Liver (tissue), 9 donors: ENCODE results near the gene SPAG17. TPM values are rescaled to one million over a fixed set of nuclear protein-coding genes. Genes with fewer than 3 reads are reported as not detected.

Source experiments
- DNase-seq: peaks from one replicate; pipeline ENCODE4 v3.0.0-alpha.2; 2017; ENCODE audit warnings: low spot score
- H3K27ac ChIP-seq, 2 donors: one replicate each; pipeline ENCODE4 v1.7.0; 2013; ENCODE audit warnings: inconsistent platforms in 2 of 2, low read length in 2 of 2, control low read depth in 1 of 2, low read depth in 1 of 2, mild to moderate bottlenecking in 1 of 2
- H3K27me3 ChIP-seq, 4 donors: one replicate each; pipeline versions ENCODE4 v1.6.1 to v1.7.0; 2013; ENCODE audit warnings: low read length in 3 of 4, inconsistent platforms in 1 of 4, mild to moderate bottlenecking in 1 of 4, moderate library complexity in 1 of 4; ENCODE audit not compliant: control insufficient read depth in 4 of 4, insufficient read depth in 4 of 4
- H3K36me3 ChIP-seq, 4 donors: one replicate each; pipeline versions ENCODE4 v1.6.1 to v1.7.0; 2013; ENCODE audit warnings: low read length in 3 of 4, mild to moderate bottlenecking in 3 of 4, low read depth in 1 of 4, moderate library complexity in 1 of 4; ENCODE audit not compliant: control insufficient read depth in 4 of 4, insufficient read depth in 3 of 4
- H3K4me1 ChIP-seq, 4 donors: one replicate each; pipeline versions ENCODE4 v1.6.1 to v1.7.0; 2013; ENCODE audit warnings: low read length in 3 of 4, mild to moderate bottlenecking in 3 of 4, moderate library complexity in 1 of 4; ENCODE audit not compliant: control insufficient read depth in 4 of 4, insufficient read depth in 4 of 4
- H3K4me3 ChIP-seq, 3 donors: one replicate each; pipeline versions ENCODE4 v1.6.1 to v1.7.0; 2013; ENCODE audit warnings: low read length in 3 of 3, control low read depth in 1 of 3, low read depth in 1 of 3, mild to moderate bottlenecking in 1 of 3
- H3K9ac ChIP-seq, 2 donors: one replicate each; pipeline ENCODE4 v1.7.0; 2013; ENCODE audit warnings: low read length in 2 of 2, mild to moderate bottlenecking in 2 of 2, moderate library complexity in 2 of 2, control low read depth in 1 of 2, low read depth in 1 of 2
- H3K9me3 ChIP-seq, 4 donors: one replicate each; pipeline versions ENCODE4 v1.6.1 to v1.7.0; 2013; ENCODE audit warnings: low read length in 3 of 4; ENCODE audit not compliant: control insufficient read depth in 4 of 4
- ATF3 ChIP-seq: IDR thresholded peaks from 2 replicates; pipeline ENCODE4 v1.6.1; 2016; ENCODE audit warnings: antibody characterized with exemption
- CTCF ChIP-seq: fragments of 150-350 bp; IDR thresholded peaks from 2 replicates; pipeline ENCODE4 v1.5.1; 2017; ENCODE audit warnings: improper control_type of control experiment, low read depth, low read length; ENCODE audit not compliant: missing input control
- EGR1 ChIP-seq, 2 donors: IDR thresholded peaks; 2 replicates each; pipeline ENCODE4 v1.6.1; 2016 to 2018; ENCODE audit warnings: antibody characterized with exemption in 2 of 2, low read depth in 2 of 2
- FOXA1 ChIP-seq: IDR thresholded peaks from 2 replicates; pipeline ENCODE4 v1.6.1; 2016; ENCODE audit warnings: antibody characterized with exemption
- FOXA2 ChIP-seq: IDR thresholded peaks from 2 replicates; pipeline ENCODE4 v1.6.1; 2016; ENCODE audit warnings: antibody characterized with exemption
- GABPA ChIP-seq, 2 donors: IDR thresholded peaks in 1 of 2; conservative IDR thresholded peaks in 1 of 2; 2 replicates each; pipeline ENCODE4 v1.6.1; 2016; ENCODE audit warnings: antibody characterized with exemption in 2 of 2, mild to moderate bottlenecking in 1 of 2, moderate library complexity in 1 of 2
- JUND ChIP-seq, 2 donors: IDR thresholded peaks; 2 replicates each; pipeline ENCODE4 v1.6.1; 2016; ENCODE audit warnings: antibody characterized with exemption in 2 of 2
- MAX ChIP-seq: IDR thresholded peaks from 2 replicates; pipeline ENCODE4 v1.6.1; 2016; ENCODE audit warnings: antibody characterized with exemption
- RAD21 ChIP-seq, 2 donors: IDR thresholded peaks; 2 replicates each; pipeline ENCODE4 v1.6.1; 2016; ENCODE audit warnings: antibody characterized with exemption in 2 of 2, mild to moderate bottlenecking in 2 of 2
- REST ChIP-seq: IDR thresholded peaks from 2 replicates; pipeline ENCODE4 v1.6.1; 2016; ENCODE audit warnings: antibody characterized with exemption, mild to moderate bottlenecking
- SP1 ChIP-seq: IDR thresholded peaks from 2 replicates; pipeline ENCODE4 v1.6.1; 2018; ENCODE audit warnings: antibody characterized with exemption, mild to moderate bottlenecking
- TAF1 ChIP-seq: conservative IDR thresholded peaks from 2 replicates; pipeline ENCODE4 v1.6.1; 2016; ENCODE audit warnings: antibody characterized with exemption, mild to moderate bottlenecking
- YY1 ChIP-seq: IDR thresholded peaks from 2 replicates; pipeline ENCODE4 v1.6.1; 2016; ENCODE audit warnings: antibody characterized with exemption, mild to moderate bottlenecking
- WGBS: extraction: QIAGEN DNeasy Blood & Tissue Kit; methylation state at CpG from one replicate; pipeline ENCODE4 v1.1.7; 2013; 5-methylcytosine and 5-hydroxymethylcytosine counted together
- polyA plus RNA-seq, 2 donors: library from polyadenylated mRNA; stranded (reverse) in 1 of 2; unstranded in 1 of 2; fragments of 200-250 nt in 1 of 2; fragments of >200 nt in 1 of 2; fragmentation: Nextera tagmentation in 1 of 2; extraction: Ambion mirVana in 1 of 2; gene quantifications; one replicate each; pipeline versions ENCODE4 v1.2.1 to v1.2.3, GENCODE V29; 2013 to 2015
- total RNA-seq, 2 donors: library from RNA; depleted of rRNA; stranded (reverse); fragments of >200 nt; gene quantifications; one replicate each; pipeline ENCODE4 v1.2.3, GENCODE V29; 2014
- donor health status: healthy.
- donor health status: healthy.
- donor health status: healthy.
- donor health status: healthy.
- donor health status: healthy.

SPAG17 gene
- total and polyA plus RNA-seq, 4 donors: 0.17 to 0.75 TPM; not detected in 2

GRCh38 chr1:118188411-118188810 is 3.4 kb upstream of the SPAG17 start (continued):
- TF ChIP-seq SP1: no peak

GRCh38 chr1:118186026-118186425 is 998 bp upstream of the SPAG17 start:
- no peak for DNase-seq
- Histone ChIP-seq H3K27ac (no peak overlapping the region), H3K9me3 (no peaks in the 10 kb centered on the region), H3K4me1 (peaks cover 0 to 4% (median 0%) of the 10 kb centered on the region in 4 donors), H3K4me3 (no peak overlapping the region), H3K27me3 (no peaks in the 10 kb centered on the region), H3K36me3 (no peaks in the 10 kb centered on the region), H3K9ac (no peak overlapping the region)
- WGBS: 92% methylated on average over 4 of the region's 4 CpGs
- TF ChIP-seq FOXA2: no peak
- no peak for TF ChIP-seq EGR1 (IDR thresholded peaks at IDR 0.05; ENCODE audit: low read depth in 2 of 2)
- no peak for TF ChIP-seq REST
- TF ChIP-seq RAD21 (IDR thresholded peaks at IDR 0.05): no peak
- TF ChIP-seq MAX: no peak
- TF ChIP-seq YY1: no peak

- TF ChIP-seq GABPA (IDR thresholded peaks at IDR 0.05 in 1 of 2, conservative IDR thresholded peaks at IDR 0.05 in 1 of 2): no peak
- no peak for DNase-seq
- 50% methylated on average over 11 of the region's 11 CpGs for WGBS
- no peaks in the 10 kb centered on the region for H3K27me3 ChIP-seq
- no peak overlapping the region for H3K9ac ChIP-seq
- no peaks in the 10 kb centered on the region for H3K9me3 ChIP-seq
- no peak overlapping the region for H3K27ac ChIP-seq
- peaks cover 0 to 4% (median 0%) of the 10 kb centered on the region in 4 donors for H3K4me1 ChIP-seq
- H3K36me3 ChIP-seq: no peaks in the 10 kb centered on the region
- H3K4me3 ChIP-seq: no peak overlapping the region
Measured at GRCh38 chr1:118184739-118185083, 317 bp downstream of the SPAG17 start.

GRCh38 chr1:118183586-118183985 is 1.4 kb downstream of the SPAG17 start:
- no peak overlapping the region for H3K4me3 ChIP-seq
- H3K9me3 ChIP-seq: no peaks in the 10 kb centered on the region
- TF ChIP-seq TAF1 (no peak), GABPA (IDR thresholded peaks at IDR 0.05 in 1 of 2, conservative IDR thresholded peaks at IDR 0.05 in 1 of 2) (no peak), MAX (no peak), ATF3 (no peak), CTCF (no peak), FOXA1 (no peak), JUND (IDR thresholded peaks at IDR 0.05) (no peak), YY1 (no peak)
- H3K27ac ChIP-seq: no peak overlapping the region
- peaks cover 0 to 4% (median 0%) of the 10 kb centered on the region in 4 donors for H3K4me1 ChIP-seq
- no peaks in the 10 kb centered on the region for H3K36me3 ChIP-seq
- H3K27me3 ChIP-seq: no peaks in the 10 kb centered on the region
- H3K9ac ChIP-seq: no peak overlapping the region
- 91% methylated on average over 2 of the region's 2 CpGs for WGBS
- DNase-seq: no peak
